GM18907 (cell line): Measurements from ENCODE around the gene CNTN1.

Experiments
- ATAC-seq: cut with Tn5 transposase; IDR thresholded peaks from one replicate; pipeline ENCODE4 v1.9.1; 2021; ENCODE audit warnings: mild to moderate bottlenecking, moderate library complexity; ENCODE audit not compliant: unreplicated experiment

CNTN1 gene

GRCh38 chr12:40691913-40692764, at the start of gene CNTN1:
Gene CNTN1 (plus strand): TSS chr12:40692439.
- peak; percentile 84 for ATAC-seq

DNA sequence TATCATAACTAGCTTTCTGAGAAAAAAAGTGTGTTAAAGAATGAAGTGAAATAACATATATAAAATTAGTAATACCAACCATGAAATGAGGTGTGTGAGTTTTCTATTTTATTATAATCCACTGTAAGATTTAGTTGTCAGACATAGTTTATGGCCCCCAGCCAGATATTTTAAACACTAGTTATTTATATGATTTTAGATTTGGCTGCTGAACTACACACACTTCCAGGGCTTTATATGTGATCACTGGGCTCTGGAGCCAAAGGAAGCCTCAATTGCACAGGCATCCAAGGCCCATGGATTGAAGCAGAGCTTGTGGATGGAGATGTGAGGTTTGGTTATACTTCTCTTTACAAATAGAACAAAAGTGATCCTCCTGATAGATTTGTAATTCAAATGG, 48.7 kb upstream of the CNTN1 start:
- no peak for ATAC-seq

DNA sequence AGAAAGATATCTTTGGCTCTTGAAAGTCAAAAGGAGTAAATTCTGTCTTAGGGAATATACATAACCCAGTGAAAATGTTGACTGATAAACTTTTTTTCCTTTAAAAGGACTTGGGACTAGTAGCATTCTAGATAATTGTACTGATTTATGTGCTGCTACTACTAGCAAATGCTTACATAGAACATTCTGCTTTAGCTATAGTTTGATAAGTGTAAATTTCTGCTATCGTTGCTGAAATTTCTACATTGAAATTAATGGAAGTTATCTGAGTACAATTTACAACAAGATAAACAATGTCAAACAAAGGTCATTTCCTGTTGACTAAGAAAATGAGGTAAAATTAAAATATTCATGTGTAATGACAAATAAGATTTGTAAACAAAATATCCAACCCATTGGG, 48.3 kb upstream of the CNTN1 start:
- no peak for ATAC-seq

GRCh38 chr12:40644708-40645107, 47.5 kb upstream of the CNTN1 start:
- ATAC-seq: no peak

- no peak for ATAC-seq
These were observed 46.9 kb upstream of the CNTN1 start for GRCh38 chr12:40645361-40645760.

- no peak for ATAC-seq
These were observed 45.8 kb upstream of the CNTN1 start for GRCh38 chr12:40646456-40646855.

DNA sequence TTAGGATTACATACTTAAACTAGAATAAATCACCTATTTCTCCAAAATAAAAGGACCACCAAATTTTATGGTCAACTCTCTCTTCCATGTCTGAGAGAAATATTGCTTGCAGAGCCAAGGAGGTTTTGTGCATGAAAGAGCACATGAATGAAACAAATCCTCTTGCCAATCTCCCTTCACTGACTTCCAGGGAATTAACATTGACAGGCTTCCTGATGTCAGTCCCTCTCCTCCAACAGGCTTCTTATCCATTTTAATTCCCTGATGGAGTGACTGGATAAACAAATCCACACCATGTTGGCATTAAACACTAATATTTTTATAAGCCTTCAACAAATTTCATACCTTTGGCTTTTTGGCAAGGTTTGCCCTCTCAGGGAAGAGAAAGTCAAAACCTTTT, 45.3 kb upstream of the CNTN1 start:
- ATAC-seq: no peak

- ATAC-seq: no peak
These were observed 44.6 kb upstream of the CNTN1 start for GRCh38 chr12:40647651-40648050.

- no peak for ATAC-seq
These were observed 43.7 kb upstream of the CNTN1 start for GRCh38 chr12:40648519-40648918.

- no peak for ATAC-seq
These were observed 42.1 kb upstream of the CNTN1 start for GRCh38 chr12:40650038-40650704.

DNA sequence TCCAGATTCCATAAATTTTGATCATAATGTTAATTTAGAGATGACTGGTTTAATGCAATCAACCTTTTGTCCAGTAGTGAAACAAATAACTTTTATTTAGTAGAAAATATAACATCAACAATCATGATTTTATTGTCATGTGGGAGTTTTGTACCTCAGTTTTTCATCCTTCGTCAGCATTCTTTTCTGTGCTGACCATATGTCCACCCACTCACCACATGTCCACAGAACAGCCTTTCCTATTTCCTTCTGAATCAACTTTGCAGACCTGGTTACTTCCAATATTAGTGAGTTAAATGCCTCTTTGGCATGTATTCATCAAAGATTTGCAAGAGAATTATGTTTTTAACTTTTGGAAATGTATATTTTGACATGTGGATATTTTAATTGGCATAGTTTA, 36.8 kb upstream of the CNTN1 start:
- no peak for ATAC-seq

- no peak for ATAC-seq
These were observed 29.9 kb upstream of the CNTN1 start for GRCh38 chr12:40662366-40662765.

- no peak for ATAC-seq
These were observed 28.5 kb upstream of the CNTN1 start for GRCh38 chr12:40663781-40664180.

DNA sequence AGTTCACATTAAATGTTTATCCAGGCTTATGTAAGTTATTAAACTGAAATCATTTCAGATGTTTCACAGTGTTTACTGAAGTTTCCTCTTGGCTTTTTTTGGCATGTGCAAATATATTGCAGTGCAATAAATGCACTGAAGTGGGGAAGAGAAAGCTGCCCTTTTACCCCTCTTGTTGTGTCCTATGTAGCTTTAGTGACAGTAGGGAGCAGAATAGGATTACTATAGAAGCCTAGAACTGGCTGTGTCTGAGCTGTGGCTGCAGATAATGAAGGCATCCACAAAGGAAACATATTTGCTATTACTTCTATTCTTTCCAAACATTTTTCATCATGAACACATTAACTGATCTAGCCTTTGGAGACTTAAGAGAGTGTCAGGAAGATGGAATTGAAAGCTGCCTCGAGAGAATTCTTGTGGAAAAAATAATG, 24.1 kb upstream of the CNTN1 start:
- no peak for ATAC-seq

DNA sequence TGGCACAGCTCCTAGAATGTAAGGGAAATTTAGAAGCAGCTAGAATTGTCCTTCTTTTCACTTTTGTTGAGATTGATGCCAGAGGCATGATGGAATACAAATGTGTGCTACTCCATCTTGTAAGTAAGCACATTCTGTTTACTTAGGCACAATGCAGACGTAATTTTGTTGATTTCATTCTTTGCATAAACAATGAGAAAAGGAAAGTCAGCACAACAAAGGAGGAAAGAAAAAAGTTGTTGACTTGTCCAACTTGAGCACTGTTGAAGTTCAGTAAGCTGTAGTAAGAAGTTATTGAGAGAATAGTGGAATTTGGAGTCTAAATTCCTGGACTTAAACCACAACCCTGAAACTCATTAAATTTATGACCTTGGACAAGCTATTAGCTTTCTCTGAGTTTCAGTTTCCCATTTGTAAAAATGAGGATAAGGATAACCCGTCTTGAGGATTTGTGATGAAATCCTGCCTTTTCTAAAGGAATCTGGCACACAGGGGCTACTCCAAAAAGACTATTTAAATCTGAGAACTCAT, 19.4 kb upstream of the CNTN1 start:
- ATAC-seq: no peak

DNA sequence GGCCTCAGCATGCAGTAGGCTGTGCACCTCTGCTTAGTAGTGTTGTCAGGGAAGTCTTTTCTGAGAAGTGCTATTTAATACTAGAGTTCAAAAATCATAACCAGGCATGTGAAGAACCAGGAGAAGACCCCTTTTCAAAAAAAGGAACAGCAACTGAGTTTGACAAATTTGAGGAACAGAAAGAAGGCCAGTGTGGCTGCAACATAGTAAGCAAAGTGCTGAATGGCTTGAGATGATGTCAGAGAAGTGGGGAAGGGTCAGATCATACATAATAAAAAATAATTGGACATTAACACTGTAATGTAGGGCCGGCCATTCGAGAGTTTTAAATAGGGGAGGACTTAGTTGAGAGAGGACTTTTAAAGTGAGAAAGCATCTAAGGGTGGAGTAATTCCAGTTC, 11.1 kb upstream of the CNTN1 start:
- no peak for ATAC-seq

GRCh38 chr12:40684986-40685385, 7.3 kb upstream of the CNTN1 start:
- ATAC-seq: no peak

DNA sequence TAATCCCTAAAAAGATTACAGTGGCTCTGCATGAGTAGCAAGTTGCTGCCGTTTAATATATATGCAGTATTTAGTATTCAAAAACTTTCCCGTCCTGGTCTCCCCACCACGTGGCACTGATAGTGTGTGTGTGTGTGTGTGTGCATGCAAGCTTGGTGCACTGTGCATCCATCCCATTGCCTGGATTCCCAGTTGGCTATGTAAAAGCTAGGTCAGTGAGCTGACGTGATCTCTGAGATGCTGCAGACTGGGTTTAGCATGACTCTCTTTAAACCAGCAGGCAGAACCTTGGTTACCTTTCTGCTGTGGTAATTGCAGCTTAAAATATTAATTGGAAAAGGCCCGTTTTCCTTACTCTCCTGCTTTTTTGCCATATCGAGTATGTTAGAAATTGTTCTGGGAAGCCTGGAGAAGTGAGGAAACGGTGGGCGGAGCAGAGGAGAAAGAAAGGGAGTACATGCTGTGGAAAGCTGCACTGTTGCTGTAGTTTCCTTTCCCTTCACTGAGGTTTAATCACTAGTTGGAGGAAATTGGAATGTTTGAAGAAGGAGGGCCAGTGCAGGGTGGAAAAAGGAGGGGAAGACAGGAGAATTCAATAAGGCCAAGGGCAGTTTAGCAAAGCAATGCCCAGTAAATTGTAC, 4.0 kb upstream of the CNTN1 start:
- no peak for ATAC-seq

DNA sequence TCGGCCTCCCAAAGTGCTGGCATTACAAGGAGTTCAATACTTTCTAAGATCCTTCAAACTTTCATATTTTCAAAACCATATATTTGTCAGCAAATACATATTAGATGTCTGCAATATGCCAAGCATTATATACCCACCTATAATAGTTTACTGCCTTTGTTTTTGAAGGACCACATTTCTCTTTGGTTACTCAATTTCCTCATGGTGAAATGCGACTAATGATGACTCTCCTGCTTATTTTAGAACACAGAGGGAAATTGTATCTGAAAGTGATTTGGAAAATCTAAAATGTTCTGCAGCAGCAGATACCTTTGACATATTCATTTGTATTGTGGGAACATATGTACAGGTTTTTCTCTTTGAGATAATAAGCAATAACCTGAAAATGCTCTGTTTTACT, 2.7 kb upstream of the CNTN1 start:
- no peak for ATAC-seq

DNA sequence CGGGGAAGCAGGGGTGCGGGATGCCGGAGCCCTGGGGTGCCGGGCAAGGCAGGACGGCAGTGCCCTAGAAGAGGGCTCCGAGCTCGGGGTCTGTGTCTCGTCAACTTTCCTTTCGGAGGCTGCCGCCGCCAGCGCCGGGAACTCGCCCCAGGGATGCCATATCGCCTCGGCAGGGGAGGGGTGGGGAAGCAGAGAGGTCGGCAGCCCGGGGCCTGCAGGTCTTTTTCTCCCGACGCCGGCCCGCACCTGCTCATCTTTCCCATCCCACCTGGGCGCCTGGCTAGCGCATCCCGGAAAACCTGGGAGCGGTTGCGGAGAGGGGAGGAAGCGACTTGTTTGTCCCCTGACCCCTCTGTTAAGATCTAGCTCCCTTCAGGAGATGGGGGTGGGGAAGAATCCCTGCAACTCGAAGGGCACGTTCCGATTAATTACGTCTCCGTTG, 547 bp downstream of the CNTN1 start:
- ATAC-seq: peak; percentile 29

DNA sequence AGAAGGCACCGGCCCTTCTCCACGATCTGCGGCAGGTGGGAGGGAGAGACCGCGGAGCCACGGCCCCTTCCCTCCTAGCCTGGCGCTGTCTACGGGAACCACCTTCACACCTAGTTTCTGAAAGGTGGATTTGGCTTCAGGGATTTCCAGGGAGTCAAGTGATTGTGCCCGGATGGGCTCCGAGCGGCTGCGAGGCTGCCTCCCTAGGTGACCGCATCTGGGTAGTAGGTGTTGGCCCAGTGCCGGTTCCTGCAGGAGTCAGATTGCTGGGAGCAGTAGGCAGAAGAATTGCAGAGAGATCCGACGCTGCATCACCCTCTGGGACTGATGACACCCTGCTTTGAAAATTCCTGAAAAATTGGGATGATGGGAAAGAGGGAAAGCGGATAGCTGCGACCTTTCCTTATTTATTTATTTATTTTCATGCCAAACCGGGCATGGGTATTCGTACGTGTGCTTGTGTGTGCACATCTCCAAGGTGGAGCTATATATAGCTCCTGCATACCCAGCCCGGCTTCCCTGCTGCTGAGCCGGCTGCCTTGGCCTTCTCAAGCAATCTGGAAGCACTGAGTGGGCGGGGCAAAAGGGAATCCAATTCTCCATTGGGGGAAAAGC, 1.1 kb downstream of the CNTN1 start:
- no peak for ATAC-seq
